ENCODE measurements around the gene RAB7A. TPM values are rescaled to one million over a fixed set of nuclear protein-coding genes. Genes with fewer than 3 reads are reported as not detected.
"Not testable (repeated sequence)": the region's sequence is repeated elsewhere in the genome, so short reads cannot be mapped to it uniquely, and the experiment has no call there.

The RAB7A gene
- total and polyA plus RNA-seq, 2 of the 8 experiments (the other 6 are each of a cell fraction or from before 2014, with no cell fraction given), result 179 to 195 TPM

GRCh38 chr3:128749035-128749434, 23.1 kb downstream of the RAB7A start:
- POLR2A ChIA-PET (ENCODE audit: partially characterized antibody), result interaction anchor here (1.1 kb wide), 1 partner anchor 26 kb away, joined by 3 read pairs; no protein-coding TSS in a partner anchor
- no peak overlapping the region for H4K8ac ChIP-seq (ENCODE audit: extremely low read depth, insufficient read depth, low read length)
- H3K27ac ChIP-seq (ENCODE audit: low read depth, low read length), result no peak overlapping the region
- no peak overlapping the region for H3K4me2 ChIP-seq (ENCODE audit: insufficient read depth in 1 of 2, low read depth in 2 of 2, low read length in 2 of 2)
- H3K79me1 ChIP-seq (ENCODE audit: low read depth, low read length), result peaks cover 16% of the 10 kb centered on the region
- H3K4ac ChIP-seq (replicated peaks; ENCODE audit: insufficient read length, low read depth, low read length), result no peak overlapping the region
- H2BK5ac ChIP-seq (ENCODE audit: low read depth, low read length), result no peak overlapping the region
- no peak for FAIRE-seq
- H2AK5ac ChIP-seq (ENCODE audit: low read depth, low read length), result no peak overlapping the region
- peaks cover 10 to 11% of the 10 kb centered on the region in 2 experiments for H4K20me1 ChIP-seq (replicated peaks in 1 of 2; ENCODE audit: control insufficient read depth in 1 of 2, insufficient read depth in 2 of 2, low read length in 2 of 2)
- H3K79me2 ChIP-seq (ENCODE audit: control insufficient read depth in 1 of 2, insufficient read depth in 2 of 2, low read length in 2 of 2), result peaks cover 37 to 93% of the 10 kb centered on the region in 2 experiments
- no peak overlapping the region for H2AFZ ChIP-seq (ENCODE audit: low read length)
- no peak overlapping the region for H3K14ac ChIP-seq (ENCODE audit: insufficient read length)
- TF ChIP-seq SIN3A (conservative IDR thresholded peaks at IDR 0.05 in 1 of 2, IDR thresholded peaks at IDR 0.05 in 1 of 2; ENCODE audit: low read depth in 1 of 2, low read length in 2 of 2), result no peak
- no peak overlapping the region for H3K18ac ChIP-seq (ENCODE audit: extremely low read depth, low read length)
- H4K5ac ChIP-seq (ENCODE audit: insufficient read length, low read depth, low read length), result no peak overlapping the region
- no peak for DNase-seq (ENCODE audit: low read depth in 1 of 2, low spot score in 2 of 2)
- no peaks in the 10 kb centered on the region; the same call in 1 of the 2 replicates for H3K23me2 ChIP-seq (ENCODE audit: low read depth, low read length)
- H2BK20ac ChIP-seq (ENCODE audit: low read length), result no peak overlapping the region
- H3K56ac ChIP-seq (replicated peaks; ENCODE audit: insufficient read length, low read depth, low read length), result no peak overlapping the region
- CTCF ChIA-PET (ENCODE audit: partially characterized antibody), result interaction anchor here (0.5 kb wide), 1 partner anchor 1404 kb away, joined by 3 read pairs; no protein-coding TSS in a partner anchor
- H2BK12ac ChIP-seq (ENCODE audit: low read depth, low read length), result no peak overlapping the region
- no peak overlapping the region for H3K9ac ChIP-seq (replicated peaks in 1 of 4; ENCODE audit: extremely low read depth in 1 of 4, low read depth in 3 of 4, low read length in 3 of 4)
- H3K36me3 ChIP-seq (ENCODE audit: control insufficient read depth in 2 of 4, insufficient read depth in 4 of 4, low read length in 3 of 4), result peaks cover 0 to 10% (median 3%) of the 10 kb centered on the region in 4 experiments; a peak in 3 of 8 replicates
- no peak overlapping the region for H4K91ac ChIP-seq (replicated peaks; ENCODE audit: insufficient read length, low read length)
- H3K27me3 ChIP-seq (replicated peaks in 1 of 4; ENCODE audit: control insufficient read depth in 3 of 4, extremely low read depth in 1 of 4, insufficient read depth in 3 of 4, low read length in 3 of 4), result no peaks in the 10 kb centered on the region
- no peak overlapping the region for H3K23ac ChIP-seq (ENCODE audit: insufficient read length)
- H3K4me1 ChIP-seq (replicated peaks in 1 of 4; ENCODE audit: control insufficient read depth in 3 of 4, insufficient read depth in 4 of 4, low read length in 3 of 4), result no peaks in the 10 kb centered on the region
- H2BK15ac ChIP-seq (ENCODE audit: low read length), result no peak overlapping the region
- H3K4me3 ChIP-seq (ENCODE audit: extremely low read depth in 1 of 4, insufficient read depth in 2 of 4, low read depth in 3 of 4, low read length in 4 of 4), result no peak overlapping the region
- H2BK120ac ChIP-seq (replicated peaks; ENCODE audit: low read depth, low read length), result no peak overlapping the region
- H3K9me3 ChIP-seq (ENCODE audit: insufficient read depth in 2 of 2, low read depth in 1 of 2, low read length in 1 of 2), result no peaks in the 10 kb centered on the region; a peak in 2 of 4 replicates

- POLR2A ChIA-PET (ENCODE audit: partially characterized antibody), result interaction anchor here (1.1 kb wide), 1 partner anchor 26 kb away, joined by 3 read pairs; no protein-coding TSS in a partner anchor
- not testable (repeated sequence) for H2BK15ac ChIP-seq (ENCODE audit: low read length); DNase-seq (ENCODE audit: low read depth in 1 of 2, low spot score in 2 of 2); H3K9ac ChIP-seq (replicated peaks in 1 of 4; ENCODE audit: extremely low read depth in 1 of 4, low read depth in 3 of 4, low read length in 3 of 4); H4K5ac ChIP-seq (ENCODE audit: insufficient read length, low read depth, low read length); H4K91ac ChIP-seq (replicated peaks; ENCODE audit: insufficient read length, low read length); H3K27me3 ChIP-seq (replicated peaks in 1 of 4; ENCODE audit: control insufficient read depth in 3 of 4, extremely low read depth in 1 of 4, insufficient read depth in 3 of 4, low read length in 3 of 4); H3K4me3 ChIP-seq (ENCODE audit: extremely low read depth in 1 of 4, insufficient read depth in 2 of 4, low read depth in 3 of 4, low read length in 4 of 4); H3K4me1 ChIP-seq (replicated peaks in 1 of 4; ENCODE audit: control insufficient read depth in 3 of 4, insufficient read depth in 4 of 4, low read length in 3 of 4); H2AFZ ChIP-seq (ENCODE audit: low read length); H2BK20ac ChIP-seq (ENCODE audit: low read length); H3K27ac ChIP-seq (ENCODE audit: low read depth, low read length); H2BK5ac ChIP-seq (ENCODE audit: low read depth, low read length); H3K4me2 ChIP-seq (ENCODE audit: insufficient read depth in 1 of 2, low read depth in 2 of 2, low read length in 2 of 2); H3K14ac ChIP-seq (ENCODE audit: insufficient read length); H2BK12ac ChIP-seq (ENCODE audit: low read depth, low read length); H2BK120ac ChIP-seq (replicated peaks; ENCODE audit: low read depth, low read length); H3K4ac ChIP-seq (replicated peaks; ENCODE audit: insufficient read length, low read depth, low read length); H3K23ac ChIP-seq (ENCODE audit: insufficient read length); H3K18ac ChIP-seq (ENCODE audit: extremely low read depth, low read length); H3K36me3 ChIP-seq (ENCODE audit: control insufficient read depth in 2 of 4, insufficient read depth in 4 of 4, low read length in 3 of 4); H3K9me3 ChIP-seq (ENCODE audit: insufficient read depth in 2 of 2, low read depth in 1 of 2, low read length in 1 of 2); H3K56ac ChIP-seq (replicated peaks; ENCODE audit: insufficient read length, low read depth, low read length); H2AK5ac ChIP-seq (ENCODE audit: low read depth, low read length); FAIRE-seq; H3K23me2 ChIP-seq (ENCODE audit: low read depth, low read length); H4K8ac ChIP-seq (ENCODE audit: extremely low read depth, insufficient read depth, low read length)
- CTCF ChIA-PET (ENCODE audit: partially characterized antibody), result interaction anchor here (0.5 to 2.0 kb wide), 2 partner anchors 14 to 1404 kb away, joined by 3 to 5 read pairs; no protein-coding TSS in a partner anchor
- H3K79me1 ChIP-seq (ENCODE audit: low read depth, low read length), result peaks cover 16% of the 10 kb centered on the region
- peaks cover 8 to 11% of the 10 kb centered on the region in 2 experiments for H4K20me1 ChIP-seq (replicated peaks in 1 of 2; ENCODE audit: control insufficient read depth in 1 of 2, insufficient read depth in 2 of 2, low read length in 2 of 2)
- H3K79me2 ChIP-seq (ENCODE audit: control insufficient read depth in 1 of 2, insufficient read depth in 2 of 2, low read length in 2 of 2), result peaks cover 34 to 93% of the 10 kb centered on the region in 2 experiments
- 100% methylated on average over 5 of the region's 5 CpGs; no CpG with 5 or more reads in 1 of the 2 experiments for WGBS, 2 experiments (ENCODE audit: extremely low coverage in 1 of 2, insufficient coverage in 1 of 2, insufficient read length in 1 of 2, insufficient replicate concordance in 2 of 2, low coverage in 1 of 2, low lambda C conversion rate in 2 of 2, missing lambda C conversion rate in 1 of 2)
These were observed 23.6 kb downstream of the RAB7A start for GRCh38 chr3:128749561-128749960.

All from H1 (cell line).